Mammary epithelial cell (primary cell): ENCODE data around the gene LARGE1.

ENCODE experiments used
- CTCF ChIP-seq, 2 donors: IDR thresholded peaks in 1 of 2; conservative IDR thresholded peaks in 1 of 2; 2 replicates each; pipeline ENCODE4 v1.5.1; 2011 to 2012; ENCODE audit warnings: inconsistent platforms in 2 of 2, low read length in 2 of 2, mild to moderate bottlenecking in 2 of 2, control low read depth in 1 of 2, low read depth in 1 of 2; ENCODE audit not compliant: insufficient read depth in 1 of 2; ENCODE audit errors: extremely low read depth in 1 of 2
- EZH2 ChIP-seq: IDR thresholded peaks from 2 replicates; pipeline ENCODE4 v1.6.1; 2012; ENCODE audit warnings: low read length, inconsistent platforms, borderline replicate concordance

GRCh38 chr22:33842421-33843094 lies 77.7 kb downstream of the LARGE1 start:
- no peak for TF ChIP-seq CTCF (conservative IDR thresholded peaks at IDR 0.05 in 1 of 2, IDR thresholded peaks at IDR 0.05 in 1 of 2; ENCODE audit: extremely low read depth in 1 of 2, insufficient read depth in 1 of 2, low read depth in 1 of 2, low read length in 2 of 2)
- no peak for TF ChIP-seq EZH2
